ENCODE data around the gene MTRR. TPM values are rescaled to one million over a fixed set of nuclear protein-coding genes. Genes with fewer than 3 reads are reported as not detected.

MTRR gene
- total RNA-seq, 1 experiment from 2014 or later: 57.8 TPM

GRCh38 chr5:7845557-7845956, 23.4 kb upstream of the MTRR start:
- Histone ChIP-seq H3K4me1 (ENCODE audit: control insufficient read depth, insufficient read depth, low read length) (no peaks in the 10 kb centered on the region), H3K4me3 (ENCODE audit: low read depth in 2 of 2, low read length in 2 of 2) (no peak overlapping the region), H3K36me3 (ENCODE audit: control insufficient read depth, insufficient read depth, low read length) (no peaks in the 10 kb centered on the region), H3K9me3 (ENCODE audit: control insufficient read depth, insufficient read depth, low read depth, low read length) (no peaks in the 10 kb centered on the region), H3K27me3 (ENCODE audit: control insufficient read depth, insufficient read depth, low read length) (peaks cover 7% of the 10 kb centered on the region; the same call in 1 of the 2 replicates), H3K27ac (ENCODE audit: low read length) (no peak overlapping the region)
- ATAC-seq: no peak
- TF ChIP-seq, protein P1, sequence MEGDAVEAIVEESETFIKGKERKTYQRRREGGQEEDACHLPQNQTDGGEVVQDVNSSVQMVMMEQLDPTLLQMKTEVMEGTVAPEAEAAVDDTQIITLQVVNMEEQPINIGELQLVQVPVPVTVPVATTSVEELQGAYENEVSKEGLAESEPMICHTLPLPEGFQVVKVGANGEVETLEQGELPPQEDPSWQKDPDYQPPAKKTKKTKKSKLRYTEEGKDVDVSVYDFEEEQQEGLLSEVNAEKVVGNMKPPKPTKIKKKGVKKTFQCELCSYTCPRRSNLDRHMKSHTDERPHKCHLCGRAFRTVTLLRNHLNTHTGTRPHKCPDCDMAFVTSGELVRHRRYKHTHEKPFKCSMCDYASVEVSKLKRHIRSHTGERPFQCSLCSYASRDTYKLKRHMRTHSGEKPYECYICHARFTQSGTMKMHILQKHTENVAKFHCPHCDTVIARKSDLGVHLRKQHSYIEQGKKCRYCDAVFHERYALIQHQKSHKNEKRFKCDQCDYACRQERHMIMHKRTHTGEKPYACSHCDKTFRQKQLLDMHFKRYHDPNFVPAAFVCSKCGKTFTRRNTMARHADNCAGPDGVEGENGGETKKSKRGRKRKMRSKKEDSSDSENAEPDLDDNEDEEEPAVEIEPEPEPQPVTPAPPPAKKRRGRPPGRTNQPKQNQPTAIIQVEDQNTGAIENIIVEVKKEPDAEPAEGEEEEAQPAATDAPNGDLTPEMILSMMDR (IDR thresholded peaks at IDR 0.05): no peak
- TF ChIP-seq, protein P2, sequence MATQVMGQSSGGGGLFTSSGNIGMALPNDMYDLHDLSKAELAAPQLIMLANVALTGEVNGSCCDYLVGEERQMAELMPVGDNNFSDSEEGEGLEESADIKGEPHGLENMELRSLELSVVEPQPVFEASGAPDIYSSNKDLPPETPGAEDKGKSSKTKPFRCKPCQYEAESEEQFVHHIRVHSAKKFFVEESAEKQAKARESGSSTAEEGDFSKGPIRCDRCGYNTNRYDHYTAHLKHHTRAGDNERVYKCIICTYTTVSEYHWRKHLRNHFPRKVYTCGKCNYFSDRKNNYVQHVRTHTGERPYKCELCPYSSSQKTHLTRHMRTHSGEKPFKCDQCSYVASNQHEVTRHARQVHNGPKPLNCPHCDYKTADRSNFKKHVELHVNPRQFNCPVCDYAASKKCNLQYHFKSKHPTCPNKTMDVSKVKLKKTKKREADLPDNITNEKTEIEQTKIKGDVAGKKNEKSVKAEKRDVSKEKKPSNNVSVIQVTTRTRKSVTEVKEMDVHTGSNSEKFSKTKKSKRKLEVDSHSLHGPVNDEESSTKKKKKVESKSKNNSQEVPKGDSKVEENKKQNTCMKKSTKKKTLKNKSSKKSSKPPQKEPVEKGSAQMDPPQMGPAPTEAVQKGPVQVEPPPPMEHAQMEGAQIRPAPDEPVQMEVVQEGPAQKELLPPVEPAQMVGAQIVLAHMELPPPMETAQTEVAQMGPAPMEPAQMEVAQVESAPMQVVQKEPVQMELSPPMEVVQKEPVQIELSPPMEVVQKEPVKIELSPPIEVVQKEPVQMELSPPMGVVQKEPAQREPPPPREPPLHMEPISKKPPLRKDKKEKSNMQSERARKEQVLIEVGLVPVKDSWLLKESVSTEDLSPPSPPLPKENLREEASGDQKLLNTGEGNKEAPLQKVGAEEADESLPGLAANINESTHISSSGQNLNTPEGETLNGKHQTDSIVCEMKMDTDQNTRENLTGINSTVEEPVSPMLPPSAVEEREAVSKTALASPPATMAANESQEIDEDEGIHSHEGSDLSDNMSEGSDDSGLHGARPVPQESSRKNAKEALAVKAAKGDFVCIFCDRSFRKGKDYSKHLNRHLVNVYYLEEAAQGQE (IDR thresholded peaks at IDR 0.05; ENCODE audit: insufficient read depth in 1 of 2, low read depth in 2 of 2, low read length in 1 of 2): no peak
- TF ChIP-seq POLR2AphosphoS5 (IDR thresholded peaks at IDR 0.05; ENCODE audit: low read depth, low read length) (no peak), SIN3A (IDR thresholded peaks at IDR 0.05; ENCODE audit: borderline replicate concordance, insufficient read depth, low read depth, low read length) (no peak), TCF7L2 (IDR thresholded peaks at IDR 0.05; ENCODE audit: low read depth, low read length) (no peak)
- ChIA-PET POLR2A (interaction anchor here (0.6 kb wide), 1 partner anchor 902 kb away, joined by 3 read pairs; no protein-coding TSS in a partner anchor), CTCF (interaction anchor here (0.6 kb wide), 1 partner anchor 47 kb away, joined by 4 read pairs; no protein-coding TSS in a partner anchor)
- intact Hi-C loops (cut with micrococcal nuclease; ENCODE audit: unreplicated experiment): no loop called here
- in situ Hi-C loops (cut with HindIII; ENCODE audit: low pct_unique_long_range_greater_than_20kb, low sequenced_read_pairs): no loop called here
- BruUV-seq (replicated peaks): no TSS peak
- no peak for DNase-seq (ENCODE audit: low read depth, low spot score)

GRCh38 chr5:7846327-7846726, 22.6 kb upstream of the MTRR start:
- Histone ChIP-seq H3K9me3 (ENCODE audit: control insufficient read depth, insufficient read depth, low read depth, low read length) (no peaks in the 10 kb centered on the region), H3K27me3 (ENCODE audit: control insufficient read depth, insufficient read depth, low read length) (peaks cover 7% of the 10 kb centered on the region; the same call in 1 of the 2 replicates), H3K4me3 (ENCODE audit: low read depth in 2 of 2, low read length in 2 of 2) (no peak overlapping the region), H3K27ac (ENCODE audit: low read length) (no peak overlapping the region), H3K36me3 (ENCODE audit: control insufficient read depth, insufficient read depth, low read length) (no peaks in the 10 kb centered on the region), H3K4me1 (ENCODE audit: control insufficient read depth, insufficient read depth, low read length) (no peaks in the 10 kb centered on the region)
- no peak for TF ChIP-seq TCF7L2 (IDR thresholded peaks at IDR 0.05; ENCODE audit: low read depth, low read length)
- TF ChIP-seq, protein P1 (IDR thresholded peaks at IDR 0.05): no peak
- no peak for TF ChIP-seq SIN3A (IDR thresholded peaks at IDR 0.05; ENCODE audit: borderline replicate concordance, insufficient read depth, low read depth, low read length)
- intact Hi-C loops (cut with micrococcal nuclease; ENCODE audit: unreplicated experiment): no loop called here
- in situ Hi-C loops (cut with HindIII; ENCODE audit: low pct_unique_long_range_greater_than_20kb, low sequenced_read_pairs): no loop called here
- ChIA-PET POLR2A (interaction anchor here (0.6 kb wide), 1 partner anchor 901 kb away, joined by 3 read pairs; no protein-coding TSS in a partner anchor), CTCF (interaction anchor here (0.6 kb wide), 1 partner anchor 48 kb away, joined by 4 read pairs; no protein-coding TSS in a partner anchor)
- no TSS peak for BruUV-seq (replicated peaks)
- ATAC-seq (no peak), DNase-seq (ENCODE audit: low read depth, low spot score) (no peak)
